PFSK-1 (cell line): ENCODE data around the gene RPS6KL1.

Experiments used
- FOXP2 ChIP-seq: optimal IDR thresholded peaks from 2 replicates; pipeline ENCODE3; 2011; ENCODE audit warnings: borderline replicate concordance, control low read depth, inconsistent platforms; ENCODE audit not compliant: insufficient read depth; ENCODE audit errors: extremely low read length, extremely low read depth
- POLR2AphosphoS5 ChIP-seq: IDR thresholded peaks from 2 replicates; pipeline ENCODE4 v1.6.1; 2012; ENCODE audit warnings: low read depth, mild to moderate bottlenecking, control low read depth, low read length, moderate library complexity
- REST ChIP-seq, 2 experiments: IDR thresholded peaks; 2 replicates each; pipeline versions ENCODE4 v1.6.1 to v1.8.0; 2011 to 2012; ENCODE audit warnings: low read depth in 2 of 2, low read length in 2 of 2, control low read depth in 1 of 2, inconsistent platforms in 1 of 2, mild to moderate bottlenecking in 1 of 2, moderate library complexity in 1 of 2; ENCODE audit not compliant: insufficient read depth in 1 of 2
- SIN3A ChIP-seq: IDR thresholded peaks from 2 replicates; pipeline ENCODE4 v1.6.1; 2012; ENCODE audit warnings: mild to moderate bottlenecking, low read length, moderate library complexity, borderline replicate concordance; ENCODE audit not compliant: insufficient read depth
- TAF1 ChIP-seq: IDR thresholded peaks from 2 replicates; pipeline ENCODE4 v1.6.1; 2012; ENCODE audit warnings: low read length, control low read depth, borderline replicate concordance; ENCODE audit not compliant: insufficient read depth

Gene RPS6KL1

DNA sequence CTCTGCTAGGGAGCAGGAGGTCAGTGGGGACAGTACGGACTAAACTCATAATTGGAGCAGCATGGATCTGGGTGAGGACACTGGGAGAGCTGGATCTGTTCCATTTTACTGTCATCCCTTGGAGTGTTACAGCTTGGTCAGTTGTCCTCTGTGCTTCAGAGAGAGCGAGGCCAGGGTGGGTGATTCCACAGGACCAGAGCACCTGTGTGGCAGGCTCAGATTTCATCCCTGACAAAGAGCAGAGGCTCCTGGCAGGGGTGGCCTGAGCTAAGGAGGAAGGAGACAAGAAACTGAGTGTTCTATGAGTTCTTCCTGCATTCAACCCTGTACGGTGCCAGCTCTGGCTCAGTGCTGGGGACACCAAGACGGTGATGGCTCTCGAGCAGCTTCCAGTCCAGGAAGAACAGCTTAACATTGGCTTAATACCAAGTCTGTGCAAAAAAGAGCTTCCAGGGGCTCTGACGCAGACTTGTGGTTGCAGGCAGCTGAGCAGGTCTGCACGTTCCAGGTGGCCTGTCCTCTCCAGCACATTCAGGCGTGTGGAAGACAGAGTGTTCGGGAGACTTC lies 40.7 kb upstream of the RPS6KL1 start:
- TF ChIP-seq TAF1 (no peak), REST (IDR thresholded peaks at IDR 0.05; ENCODE audit: insufficient read depth in 1 of 2, low read depth in 2 of 2, low read length in 2 of 2) (no peak), FOXP2 (no peak), POLR2AphosphoS5 (no peak), SIN3A (no peak)

DNA sequence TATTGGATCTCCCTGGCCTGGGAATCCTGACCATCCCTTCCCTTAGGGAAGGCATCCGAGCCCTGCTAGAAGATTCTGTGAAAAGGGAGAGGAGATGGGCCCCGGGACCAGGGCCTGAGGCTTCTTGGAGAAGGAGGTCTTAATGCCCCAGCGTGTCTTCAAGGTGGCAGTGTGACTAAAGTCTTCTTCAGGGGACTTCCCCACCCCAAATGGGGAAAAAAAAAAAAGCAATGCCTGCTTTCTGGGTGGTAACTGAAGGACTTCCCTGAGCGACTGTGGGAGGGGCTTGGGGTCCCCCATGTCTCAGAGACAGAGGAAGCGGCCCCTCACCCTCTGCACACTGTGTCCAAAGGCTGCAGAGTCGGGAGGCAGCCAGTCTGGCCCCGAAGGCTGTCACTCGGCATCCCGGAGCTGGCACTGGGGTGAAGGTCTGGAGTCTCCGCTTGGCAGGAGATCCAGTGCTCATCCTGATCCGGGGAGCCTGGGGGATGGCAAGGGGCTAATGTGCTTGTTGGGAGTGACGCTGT lies 40.2 kb upstream of the RPS6KL1 start:
- TF ChIP-seq TAF1 (no peak), FOXP2 (no peak), SIN3A (no peak), REST (IDR thresholded peaks at IDR 0.05; ENCODE audit: insufficient read depth in 1 of 2, low read depth in 2 of 2, low read length in 2 of 2) (no peak), POLR2AphosphoS5 (no peak)

GRCh38 chr14:74962493-74962892 lies 39.4 kb upstream of the RPS6KL1 start:
- TF ChIP-seq FOXP2 (no peak), SIN3A (no peak), TAF1 (no peak), REST (IDR thresholded peaks at IDR 0.05; ENCODE audit: insufficient read depth in 1 of 2, low read depth in 2 of 2, low read length in 2 of 2) (no peak), POLR2AphosphoS5 (no peak)

DNA sequence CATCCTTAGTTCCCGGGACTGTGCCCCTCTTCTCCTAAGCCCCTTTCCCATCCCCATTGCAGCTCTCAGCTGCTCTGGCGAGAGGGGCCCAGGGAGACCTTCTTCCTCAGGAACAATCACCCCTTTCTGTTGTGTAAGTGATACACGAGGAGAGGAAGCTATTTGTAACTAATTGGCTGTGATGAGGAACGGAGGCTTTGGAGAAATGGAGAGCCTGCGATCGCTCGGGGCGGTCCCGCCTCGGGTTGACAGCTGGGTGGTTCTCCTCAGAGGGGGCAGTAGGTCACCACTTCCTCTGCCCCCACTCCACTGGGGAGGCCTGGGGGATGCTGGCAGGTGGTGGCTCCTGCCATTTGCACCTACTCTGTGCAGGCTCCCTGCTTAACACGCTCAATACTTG lies 39.0 kb upstream of the RPS6KL1 start:
- TF ChIP-seq SIN3A (no peak), POLR2AphosphoS5 (no peak), TAF1 (no peak), FOXP2 (no peak), REST (IDR thresholded peaks at IDR 0.05; ENCODE audit: insufficient read depth in 1 of 2, low read depth in 2 of 2, low read length in 2 of 2) (no peak)

DNA sequence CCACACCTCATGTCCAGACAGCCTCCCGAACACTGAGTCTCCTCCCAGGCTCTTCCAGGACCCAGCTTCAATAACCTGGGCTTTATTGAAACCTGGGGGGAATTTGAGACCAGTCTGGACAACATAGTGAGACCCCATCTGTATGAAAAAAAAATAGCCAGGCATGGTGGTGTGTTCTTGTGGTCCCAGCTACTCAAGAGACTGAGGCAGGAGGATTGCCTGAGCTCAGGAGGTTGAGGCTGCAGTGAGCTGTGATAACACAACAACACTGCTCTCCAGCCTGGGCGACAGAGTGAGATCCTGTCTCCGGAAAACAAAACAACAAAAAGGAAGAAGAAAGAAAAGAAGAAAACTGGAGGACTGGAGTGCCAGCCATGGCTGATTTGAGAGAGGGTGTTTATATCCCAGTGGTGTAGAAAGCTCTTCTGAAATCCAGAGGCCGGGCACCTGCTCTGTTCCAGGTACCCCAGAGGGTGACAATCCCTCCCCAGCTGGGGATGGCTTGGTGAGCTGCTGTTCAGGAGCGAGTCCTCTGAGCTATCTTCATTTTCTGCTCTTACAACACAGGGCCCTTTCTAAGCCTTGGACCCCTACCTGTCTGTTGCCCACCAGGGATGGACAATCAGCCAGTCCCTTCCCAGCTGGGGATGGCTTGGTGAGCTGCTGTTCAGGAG lies 38.3 kb upstream of the RPS6KL1 start:
- TF ChIP-seq POLR2AphosphoS5, result no peak
- no peak for TF ChIP-seq SIN3A
- TF ChIP-seq REST (IDR thresholded peaks at IDR 0.05; ENCODE audit: insufficient read depth in 1 of 2, low read depth in 2 of 2, low read length in 2 of 2), result no peak
- no peak for TF ChIP-seq FOXP2
- TF ChIP-seq TAF1, result no peak
